Smooth muscle cell (in vitro differentiated cells): ENCODE data around the gene TTC31. TPM values are rescaled to one million over a fixed set of nuclear protein-coding genes. Genes with fewer than 3 reads are reported as not detected.

Source experiments
- DNase-seq: peaks from one replicate; lab custom pipeline; 2025; ENCODE audit not compliant: unreplicated experiment; lab: John Stamatoyannopoulos, UW
- H2AFZ ChIP-seq: fragments of 200-600 bp; sonication (generic); 2 replicates; pipeline ENCODE4 v1.6.0; 2016; ENCODE audit warnings: antibody characterized with exemption, low read depth, mild to moderate bottlenecking
- H3F3A ChIP-seq: fragments of 200-600 bp; sonication (generic); 2 replicates; pipeline ENCODE4 v1.6.0; 2017; ENCODE audit warnings: antibody characterized with exemption, low read depth
- H3K27ac ChIP-seq: fragments of 200-600 bp; sonication (generic); 2 replicates; pipeline ENCODE4 v1.5.1; 2016; ENCODE audit warnings: low read depth, mild to moderate bottlenecking
- H3K27me3 ChIP-seq: fragments of 200-600 bp; sonication (generic); 2 replicates; pipeline ENCODE4 v1.6.1; 2016; ENCODE audit warnings: low read depth, mild to moderate bottlenecking
- H3K36me3 ChIP-seq: fragments of 200-600 bp; sonication (generic); 2 replicates; pipeline ENCODE4 v1.5.1; 2016; ENCODE audit warnings: low read depth
- H3K4me1 ChIP-seq: fragments of 200-600 bp; sonication (generic); 2 replicates; pipeline ENCODE4 v1.5.1; 2016; ENCODE audit warnings: low read depth
- H3K4me2 ChIP-seq: fragments of 200-600 bp; sonication (generic); 2 replicates; pipeline ENCODE4 v1.6.0; 2016; ENCODE audit warnings: mild to moderate bottlenecking
- H3K4me3 ChIP-seq: fragments of 200-600 bp; sonication (generic); 2 replicates; pipeline ENCODE4 v1.5.1; 2016; ENCODE audit warnings: mild to moderate bottlenecking
- H3K79me2 ChIP-seq: fragments of 200-600 bp; sonication (generic); 2 replicates; pipeline ENCODE4 v1.6.0; 2016; ENCODE audit warnings: low read depth, mild to moderate bottlenecking
- H3K9ac ChIP-seq: fragments of 200-600 bp; sonication (generic); 2 replicates; pipeline ENCODE4 v1.6.0; 2016; ENCODE audit warnings: low read depth
- H3K9me3 ChIP-seq: fragments of 200-600 bp; sonication (generic); replicated peaks from 2 replicates; pipeline ENCODE4 v1.5.1; 2016; ENCODE audit warnings: low read depth
- H4K20me1 ChIP-seq: fragments of 200-600 bp; sonication (generic); 2 replicates; pipeline ENCODE4 v1.6.0; 2016; ENCODE audit warnings: low read depth
- CTCF ChIP-seq: fragments of 200-600 bp; sonication (generic); IDR thresholded peaks from 2 replicates; pipeline ENCODE4 v1.5.1; 2017; ENCODE audit warnings: borderline replicate concordance, mild to moderate bottlenecking, antibody characterized with exemption; ENCODE audit not compliant: insufficient read depth, poor library complexity, severe bottlenecking
- WGBS: methylation state at CpG from one replicate; pipeline ENCODE4 v1.1.7; 2016; ENCODE audit warnings: low lambda C conversion rate; 5-methylcytosine and 5-hydroxymethylcytosine counted together
- polyA plus RNA-seq: library from polyadenylated mRNA; unstranded; fragments of >200 nt; fragmentation: Nextera tagmentation; extraction: Ambion mirVana; gene quantifications from 2 replicates; pipeline ENCODE4 v1.2.1, GENCODE V29; 2016
- total RNA-seq: library from RNA; depleted of rRNA; stranded (reverse); fragments of >200 nt; gene quantifications from 2 replicates; pipeline ENCODE4 v1.2.3, GENCODE V29; 2014

TTC31 gene
- total and polyA plus RNA-seq, 2 experiments from 2014 or later: 17.3 to 23.3 TPM

DNA sequence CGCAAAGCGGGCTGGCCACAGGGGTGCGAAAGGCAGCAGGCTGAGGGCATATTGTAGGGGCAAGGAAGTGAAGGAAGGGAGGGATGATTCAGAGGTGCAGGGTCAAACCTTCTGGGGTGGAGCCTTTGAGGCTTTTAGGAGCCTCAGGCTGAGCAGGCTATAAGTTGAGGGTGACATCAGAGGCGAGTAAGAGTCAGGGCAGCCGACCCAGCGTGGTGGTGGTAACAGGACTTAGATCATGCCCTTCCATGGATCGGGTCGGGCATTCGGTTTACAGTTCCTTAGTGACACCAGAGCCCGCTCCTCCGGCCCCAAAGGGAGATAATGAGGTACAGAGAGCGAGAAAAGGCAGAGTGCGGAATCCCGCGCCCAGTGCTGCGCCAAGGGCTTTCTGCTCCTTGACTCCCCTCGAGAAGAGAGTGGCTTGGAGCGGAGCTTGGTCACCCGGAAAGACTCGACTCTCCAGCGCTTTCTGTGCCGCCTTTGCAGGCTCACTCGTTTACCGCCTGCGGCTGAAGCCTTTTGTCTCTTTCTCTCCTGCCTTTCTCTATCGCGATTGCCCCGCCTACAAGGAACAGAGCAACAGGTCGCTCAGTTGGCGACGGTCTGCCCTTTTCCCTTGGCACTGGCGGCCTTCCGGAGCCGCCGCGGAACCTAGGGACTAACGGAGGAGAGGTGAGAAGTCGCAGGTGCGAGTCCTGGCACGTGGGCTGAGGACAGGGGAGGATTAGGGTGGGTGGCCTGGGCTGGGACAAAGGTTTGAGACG, 15.8 kb downstream of the TTC31 start:
- DNase-seq: no peak
- peaks cover 27% of the 10 kb centered on the region for H3K4me1 ChIP-seq
- peaks cover 5% of the 10 kb centered on the region for H3F3A ChIP-seq
- TF ChIP-seq CTCF: no peak
- H3K27ac ChIP-seq: no peak overlapping the region
- H3K9ac ChIP-seq: no peak overlapping the region
- H3K4me3 ChIP-seq: peak overlapping the region; percentile 46
- H4K20me1 ChIP-seq: no peaks in the 10 kb centered on the region
- H3K9me3 ChIP-seq: no peaks in the 10 kb centered on the region
- peaks cover 49% of the 10 kb centered on the region for H3K27me3 ChIP-seq
- no peak overlapping the region for H2AFZ ChIP-seq
- no peaks in the 10 kb centered on the region for H3K79me2 ChIP-seq
- WGBS: 2% methylated on average over 41 of the region's 41 CpGs
- H3K36me3 ChIP-seq: no peaks in the 10 kb centered on the region
- peak overlapping the region; percentile 88 for H3K4me2 ChIP-seq

- no peak within 1 kb of the TSS for H3K27ac ChIP-seq
- no peaks in the 10 kb centered on the region for H3K9me3 ChIP-seq
- peak within 1 kb of the TSS; percentile 88 for H3K4me2 ChIP-seq
- no peak within 1 kb of the TSS for H3K9ac ChIP-seq
- no peak for DNase-seq
- no peak for TF ChIP-seq CTCF
- no peaks in the 10 kb centered on the region for H3K36me3 ChIP-seq
- H3K27me3 ChIP-seq: peaks cover 49% of the 10 kb centered on the region
- whole genome bisulfite sequencing: 2% methylated on average over 62 of the region's 65 CpGs
- no peaks in the 10 kb centered on the region for H3K79me2 ChIP-seq
- H3K4me3 ChIP-seq: peak within 1 kb of the TSS; percentile 46
- no peaks in the 10 kb centered on the region for H4K20me1 ChIP-seq
- no peak within 1 kb of the TSS for H2AFZ ChIP-seq
- H3F3A ChIP-seq: peaks cover 9% of the 10 kb centered on the region
- peaks cover 27% of the 10 kb centered on the region for H3K4me1 ChIP-seq
Observed at GRCh38 chr2:74499267-74499939, 16.5 kb downstream of the TTC31 start, which contains the start of gene LBX2. Gene LBX2, minus strand, starts transcription at chr2:74499603. Its CDS starts 66 bp downstream, at chr2:74499537.

- H3K9ac ChIP-seq: no peak overlapping the region
- H3K4me3 ChIP-seq: peak overlapping the region; percentile 46
- no peaks in the 10 kb centered on the region for H4K20me1 ChIP-seq
- no peak for DNase-seq
- peaks cover 10% of the 10 kb centered on the region for H3F3A ChIP-seq
- peaks cover 4% of the 10 kb centered on the region for H3K79me2 ChIP-seq
- TF ChIP-seq CTCF: no peak
- no peaks in the 10 kb centered on the region for H3K36me3 ChIP-seq
- H3K4me2 ChIP-seq: peak overlapping the region; percentile 88
- H3K27me3 ChIP-seq: peaks cover 49% of the 10 kb centered on the region
- WGBS: 32% methylated on average over 13 of the region's 15 CpGs
- H3K9me3 ChIP-seq: no peaks in the 10 kb centered on the region
- H2AFZ ChIP-seq: no peak overlapping the region
- H3K4me1 ChIP-seq: peaks cover 27% of the 10 kb centered on the region
- no peak overlapping the region for H3K27ac ChIP-seq
Observed at GRCh38 chr2:74499940-74500577, 17.2 kb downstream of the TTC31 start.
